Ishikawa (cell line): ENCODE data around the gene KCNQ4.

Experiments
- CEBPB ChIP-seq: IDR thresholded peaks from 2 replicates; pipeline ENCODE4 v1.6.1; 2012
- CREB1 ChIP-seq: IDR thresholded peaks from 2 replicates; pipeline ENCODE4 v1.6.1; 2012; ENCODE audit warnings: low read depth
- EGR1 ChIP-seq: IDR thresholded peaks from 2 replicates; pipeline ENCODE4 v1.6.1; 2012
- EP300 ChIP-seq: IDR thresholded peaks from 2 replicates; pipeline ENCODE4 v1.6.1; 2012; ENCODE audit warnings: borderline replicate concordance
- FOXM1 ChIP-seq: IDR thresholded peaks from 2 replicates; pipeline ENCODE4 v1.6.1; 2012; ENCODE audit warnings: low read depth, borderline replicate concordance
- NFIC ChIP-seq: IDR thresholded peaks from 2 replicates; pipeline ENCODE4 v1.6.1; 2012
- RAD21 ChIP-seq: IDR thresholded peaks from 2 replicates; pipeline ENCODE4 v1.6.1; 2012; ENCODE audit warnings: low read depth
- TAF1 ChIP-seq: IDR thresholded peaks from 2 replicates; pipeline ENCODE4 v1.6.1; 2012; ENCODE audit warnings: low read depth, mild to moderate bottlenecking
- TCF12 ChIP-seq: IDR thresholded peaks from 2 replicates; pipeline ENCODE4 v1.6.1; 2012; ENCODE audit warnings: low read depth
- TEAD4 ChIP-seq: IDR thresholded peaks from 2 replicates; pipeline ENCODE4 v1.6.1; 2012
- YY1 ChIP-seq: IDR thresholded peaks from 2 replicates; pipeline ENCODE4 v1.6.1; 2012; ENCODE audit warnings: low read depth
- ZBTB7A ChIP-seq: IDR thresholded peaks from 2 replicates; pipeline ENCODE4 v1.6.1; 2012; ENCODE audit warnings: low read depth
- TF ChIP-seq, protein P1 (sequence below): IDR thresholded peaks from 2 replicates; pipeline ENCODE4 v1.6.1; 2012
- TF ChIP-seq, protein P2 (sequence below): IDR thresholded peaks from 2 replicates; pipeline ENCODE4 v1.6.1; 2012
- TF ChIP-seq, protein P3 (sequence below): IDR thresholded peaks from 2 replicates; pipeline ENCODE4 v1.6.1; 2012; ENCODE audit warnings: low read depth, mild to moderate bottlenecking

KCNQ4 gene

DNA sequence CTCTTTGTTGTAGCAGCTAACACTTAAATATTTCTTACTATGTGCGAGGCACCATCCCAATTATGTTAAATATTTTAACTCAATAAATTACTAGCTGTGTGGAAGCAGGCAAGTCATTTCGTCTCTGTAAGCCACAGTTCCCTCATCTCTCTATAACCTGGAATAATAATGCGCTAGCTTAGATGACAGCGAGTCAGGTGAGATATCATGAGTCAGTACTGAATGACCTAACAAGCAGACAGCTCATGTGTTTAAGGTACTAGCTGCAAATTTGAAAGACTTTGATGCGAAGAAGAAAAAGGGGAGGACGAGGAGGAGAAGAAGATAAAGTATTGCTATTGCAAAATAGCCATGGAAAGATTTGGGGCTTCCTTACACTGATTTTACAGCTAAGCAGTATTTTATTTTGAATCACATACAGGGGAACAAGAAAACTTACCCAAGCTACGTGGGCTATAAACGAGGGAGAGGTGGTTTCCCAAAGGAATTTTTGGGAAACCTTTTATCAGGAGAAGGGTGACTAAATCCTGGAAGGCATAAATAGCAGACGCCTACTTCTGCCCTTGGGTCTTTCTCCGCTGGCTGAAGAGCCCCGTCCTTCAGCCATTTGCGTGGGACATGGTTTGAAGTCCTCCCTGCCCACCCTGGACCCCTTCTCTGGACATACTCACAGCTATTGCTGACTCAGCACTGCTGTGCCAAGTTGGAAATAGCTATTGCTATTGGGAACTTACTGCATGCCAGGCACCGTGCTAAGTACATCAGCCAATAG lies 69.7 kb downstream of the KCNQ4 start:
- no peak for TF ChIP-seq CREB1
- no peak for TF ChIP-seq TEAD4
- TF ChIP-seq CEBPB: no peak

DNA sequence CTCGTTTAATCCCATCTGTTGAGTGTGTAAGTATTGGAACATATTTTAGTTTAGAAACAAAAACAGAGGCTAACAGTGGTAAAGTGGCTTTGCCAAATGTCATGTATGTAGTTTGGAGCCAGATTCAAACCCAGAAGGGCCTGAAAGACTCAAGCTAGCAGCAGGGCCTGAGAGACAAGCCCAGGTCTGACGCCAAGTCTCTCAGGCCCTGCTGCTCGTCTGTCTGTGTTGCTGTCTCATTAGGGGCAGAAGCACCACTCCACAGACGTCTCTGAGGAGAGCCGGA lies 70.2 kb downstream of the KCNQ4 start:
- TF ChIP-seq, protein P1, sequence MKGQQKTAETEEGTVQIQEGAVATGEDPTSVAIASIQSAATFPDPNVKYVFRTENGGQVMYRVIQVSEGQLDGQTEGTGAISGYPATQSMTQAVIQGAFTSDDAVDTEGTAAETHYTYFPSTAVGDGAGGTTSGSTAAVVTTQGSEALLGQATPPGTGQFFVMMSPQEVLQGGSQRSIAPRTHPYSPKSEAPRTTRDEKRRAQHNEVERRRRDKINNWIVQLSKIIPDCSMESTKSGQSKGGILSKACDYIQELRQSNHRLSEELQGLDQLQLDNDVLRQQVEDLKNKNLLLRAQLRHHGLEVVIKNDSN: no peak
- no peak for TF ChIP-seq ZBTB7A
- TF ChIP-seq EP300: no peak
- TF ChIP-seq EGR1: no peak
- TF ChIP-seq NFIC: no peak
- TF ChIP-seq FOXM1: no peak
- no peak for TF ChIP-seq TAF1
- TF ChIP-seq CREB1: no peak
- TF ChIP-seq TCF12: no peak
- TF ChIP-seq, protein P2, sequence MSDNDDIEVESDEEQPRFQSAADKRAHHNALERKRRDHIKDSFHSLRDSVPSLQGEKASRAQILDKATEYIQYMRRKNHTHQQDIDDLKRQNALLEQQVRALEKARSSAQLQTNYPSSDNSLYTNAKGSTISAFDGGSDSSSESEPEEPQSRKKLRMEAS: no peak
- TF ChIP-seq, protein P3, sequence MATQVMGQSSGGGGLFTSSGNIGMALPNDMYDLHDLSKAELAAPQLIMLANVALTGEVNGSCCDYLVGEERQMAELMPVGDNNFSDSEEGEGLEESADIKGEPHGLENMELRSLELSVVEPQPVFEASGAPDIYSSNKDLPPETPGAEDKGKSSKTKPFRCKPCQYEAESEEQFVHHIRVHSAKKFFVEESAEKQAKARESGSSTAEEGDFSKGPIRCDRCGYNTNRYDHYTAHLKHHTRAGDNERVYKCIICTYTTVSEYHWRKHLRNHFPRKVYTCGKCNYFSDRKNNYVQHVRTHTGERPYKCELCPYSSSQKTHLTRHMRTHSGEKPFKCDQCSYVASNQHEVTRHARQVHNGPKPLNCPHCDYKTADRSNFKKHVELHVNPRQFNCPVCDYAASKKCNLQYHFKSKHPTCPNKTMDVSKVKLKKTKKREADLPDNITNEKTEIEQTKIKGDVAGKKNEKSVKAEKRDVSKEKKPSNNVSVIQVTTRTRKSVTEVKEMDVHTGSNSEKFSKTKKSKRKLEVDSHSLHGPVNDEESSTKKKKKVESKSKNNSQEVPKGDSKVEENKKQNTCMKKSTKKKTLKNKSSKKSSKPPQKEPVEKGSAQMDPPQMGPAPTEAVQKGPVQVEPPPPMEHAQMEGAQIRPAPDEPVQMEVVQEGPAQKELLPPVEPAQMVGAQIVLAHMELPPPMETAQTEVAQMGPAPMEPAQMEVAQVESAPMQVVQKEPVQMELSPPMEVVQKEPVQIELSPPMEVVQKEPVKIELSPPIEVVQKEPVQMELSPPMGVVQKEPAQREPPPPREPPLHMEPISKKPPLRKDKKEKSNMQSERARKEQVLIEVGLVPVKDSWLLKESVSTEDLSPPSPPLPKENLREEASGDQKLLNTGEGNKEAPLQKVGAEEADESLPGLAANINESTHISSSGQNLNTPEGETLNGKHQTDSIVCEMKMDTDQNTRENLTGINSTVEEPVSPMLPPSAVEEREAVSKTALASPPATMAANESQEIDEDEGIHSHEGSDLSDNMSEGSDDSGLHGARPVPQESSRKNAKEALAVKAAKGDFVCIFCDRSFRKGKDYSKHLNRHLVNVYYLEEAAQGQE: no peak
- TF ChIP-seq YY1: no peak
- no peak for TF ChIP-seq RAD21
- TF ChIP-seq CEBPB: no peak
- TF ChIP-seq TEAD4: no peak

DNA sequence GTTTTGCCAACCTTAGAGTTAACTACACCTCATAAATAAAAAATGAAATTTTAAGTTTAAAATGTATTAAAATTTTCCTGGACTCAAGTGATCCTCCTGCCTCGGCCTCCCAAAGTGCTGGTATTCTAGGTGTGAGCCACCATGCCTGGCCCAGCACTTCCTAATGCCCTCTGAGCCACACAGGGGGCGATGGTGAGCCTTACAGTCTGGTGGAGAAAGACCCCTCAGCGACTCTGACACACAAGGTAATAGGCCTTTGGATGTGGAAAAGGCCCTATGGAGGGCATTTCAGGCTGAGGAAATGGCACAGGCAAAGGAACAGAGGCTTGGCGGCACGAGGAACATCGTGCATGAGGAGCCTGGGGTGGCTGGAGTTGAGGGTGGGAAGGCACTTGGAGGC lies 71.9 kb downstream of the KCNQ4 start:
- TF ChIP-seq TAF1 (no peak), RAD21 (peak; percentile 36; the same call in 1 of the 2 replicates)

DNA sequence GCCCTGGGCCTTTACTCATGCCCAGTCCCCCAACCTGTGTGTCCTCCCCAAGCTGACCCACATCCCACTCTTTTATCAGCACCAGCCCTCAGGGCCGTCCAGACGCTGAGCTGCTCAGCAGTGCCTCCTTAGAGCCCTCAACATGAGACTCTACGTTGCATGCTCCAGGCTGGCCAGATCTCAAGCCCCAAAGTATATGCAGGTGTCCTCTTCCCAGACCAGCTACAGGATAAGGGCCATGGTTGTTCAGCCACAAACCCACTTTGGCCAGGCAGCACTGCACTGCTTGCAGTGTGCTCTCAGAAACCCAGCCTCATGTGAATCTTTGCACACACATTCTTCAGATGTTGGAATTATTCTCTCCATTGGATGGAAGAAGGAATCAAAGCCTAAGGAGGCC lies 72.5 kb downstream of the KCNQ4 start:
- TF ChIP-seq CREB1 (no peak), FOXM1 (no peak), EGR1 (no peak), ZBTB7A (no peak), YY1 (no peak), EP300 (no peak), RAD21 (no peak), NFIC (no peak), TAF1 (no peak), CEBPB (no peak), TEAD4 (no peak), TCF12 (no peak)
- TF ChIP-seq, protein P2: no peak
- TF ChIP-seq, protein P1: no peak
- TF ChIP-seq, protein P3: no peak

DNA sequence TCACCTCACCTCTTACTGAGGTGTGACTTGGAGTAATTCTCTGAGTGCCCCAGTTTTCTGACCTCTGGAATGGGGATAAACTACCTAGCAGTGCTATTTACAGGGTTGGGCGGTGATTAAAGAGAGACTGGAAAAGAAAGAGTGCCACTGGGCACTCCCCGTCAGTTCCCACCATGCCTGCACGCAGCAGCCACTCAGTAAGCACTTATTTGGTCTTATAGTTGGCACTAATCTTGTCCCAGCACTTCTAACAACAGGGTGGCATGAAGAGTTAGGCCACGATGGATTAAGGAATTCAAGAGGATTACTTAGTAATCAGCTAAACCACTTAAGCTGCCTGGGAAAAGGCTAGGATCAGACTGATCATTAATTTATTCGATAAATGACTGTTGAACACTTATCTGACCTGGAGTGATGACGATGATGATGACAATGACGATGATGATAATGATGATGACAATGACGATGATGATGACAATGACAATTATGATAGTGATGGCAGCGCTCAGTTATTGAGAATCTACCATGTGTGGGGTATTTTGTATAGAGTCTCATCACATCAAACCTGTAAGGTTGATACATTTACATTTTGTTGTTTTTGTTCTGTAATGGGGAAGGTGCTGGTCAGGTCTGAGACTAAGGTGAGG lies 73.2 kb downstream of the KCNQ4 start:
- no peak for TF ChIP-seq ZBTB7A
- TF ChIP-seq, protein P1: no peak
- no peak for TF ChIP-seq RAD21
- no peak for TF ChIP-seq EP300
- TF ChIP-seq, protein P2: no peak
- no peak for TF ChIP-seq EGR1
- no peak for TF ChIP-seq TEAD4
- no peak for TF ChIP-seq TCF12
- TF ChIP-seq CREB1: no peak
- TF ChIP-seq CEBPB: no peak
- TF ChIP-seq TAF1: no peak
- no peak for TF ChIP-seq NFIC
- TF ChIP-seq FOXM1: no peak
- TF ChIP-seq, protein P3: no peak
